H9 (cell line): ENCODE results near the gene RAD23B. TPM values are rescaled to one million over a fixed set of nuclear protein-coding genes. Genes with fewer than 3 reads are reported as not detected.
A peak's percentile ranks its signal among the peaks of the same experiment; 100 is the strongest.

Experiments
- DNase-seq: peaks from one replicate; pipeline ENCODE4 v3.0.0-alpha.2; 2017
- H2AFZ ChIP-seq: one replicate; pipeline ENCODE4 v1.6.1; 2013; ENCODE audit warnings: mild to moderate bottlenecking, low read length, control low read depth, moderate library complexity
- H2AK5ac ChIP-seq: 2 replicates; pipeline ENCODE4 v1.6.1; 2013; ENCODE audit warnings: low read length, control low read depth, mixed read lengths; ENCODE audit not compliant: insufficient read length
- H2BK120ac ChIP-seq: one replicate; pipeline ENCODE4 v1.6.1; 2013; ENCODE audit warnings: low read depth, mild to moderate bottlenecking, low read length, control low read depth, inconsistent platforms; ENCODE audit not compliant: poor library complexity, severe bottlenecking
- H2BK12ac ChIP-seq: 2 replicates; pipeline ENCODE4 v1.6.1; 2013; ENCODE audit warnings: low read length, control low read depth, mixed read lengths, low read depth; ENCODE audit not compliant: insufficient read length
- H2BK15ac ChIP-seq: 2 replicates; pipeline ENCODE4 v1.6.1; 2013; ENCODE audit warnings: low read depth, low read length, control low read depth
- H2BK20ac ChIP-seq: one replicate; pipeline ENCODE4 v1.6.1; 2013; ENCODE audit warnings: low read depth, mild to moderate bottlenecking, low read length, control low read depth, inconsistent platforms; ENCODE audit not compliant: poor library complexity, severe bottlenecking
- H2BK5ac ChIP-seq: 2 replicates; pipeline ENCODE4 v1.6.1; 2013; ENCODE audit warnings: low read length, control low read depth, mixed read lengths; ENCODE audit not compliant: insufficient read length
- H3K14ac ChIP-seq: 2 replicates; pipeline ENCODE4 v1.6.1; 2013; ENCODE audit warnings: low read length, control low read depth; ENCODE audit not compliant: insufficient read depth
- H3K18ac ChIP-seq: 2 replicates; pipeline ENCODE4 v1.6.1; 2013; ENCODE audit warnings: low read depth, mild to moderate bottlenecking, mixed read lengths, low read length, control low read depth; ENCODE audit not compliant: insufficient read length
- H3K23ac ChIP-seq: 2 replicates; pipeline ENCODE4 v1.6.1; 2013; ENCODE audit warnings: low read length, control low read depth, mixed read lengths, low read depth; ENCODE audit not compliant: insufficient read length
- H3K23me2 ChIP-seq: 2 replicates; pipeline ENCODE4 v1.6.1; 2013; ENCODE audit warnings: low read depth, mild to moderate bottlenecking, mixed read lengths, low read length, control low read depth; ENCODE audit not compliant: insufficient read length, poor library complexity, severe bottlenecking
- H3K27ac ChIP-seq: 2 replicates; pipeline ENCODE4 v1.5.1; 2013; ENCODE audit warnings: low read length, control low read depth, mixed read lengths, low read depth; ENCODE audit not compliant: insufficient read length
- H3K27me3 ChIP-seq: 2 replicates; pipeline ENCODE4 v1.6.1; 2013; ENCODE audit warnings: low read length, control low read depth, inconsistent platforms; ENCODE audit not compliant: insufficient read depth
- H3K4ac ChIP-seq: 2 replicates; pipeline ENCODE4 v1.6.1; 2013; ENCODE audit warnings: low read depth, mild to moderate bottlenecking, control low read depth, inconsistent platforms, low read length, moderate library complexity
- H3K4me1 ChIP-seq: 2 replicates; pipeline ENCODE4 v1.6.1; 2013; ENCODE audit warnings: low read length, control low read depth, inconsistent platforms; ENCODE audit not compliant: insufficient read depth
- H3K4me2 ChIP-seq: 2 replicates; pipeline ENCODE4 v1.6.1; 2013; ENCODE audit warnings: low read length, control low read depth, mixed read lengths; ENCODE audit not compliant: insufficient read length, insufficient read depth
- H3K56ac ChIP-seq: 2 replicates; pipeline ENCODE4 v1.6.1; 2013; ENCODE audit warnings: low read depth, mild to moderate bottlenecking, mixed read lengths, low read length, control low read depth; ENCODE audit not compliant: insufficient read length
- H3K79me1 ChIP-seq: 2 replicates; pipeline ENCODE4 v1.6.1; 2013; ENCODE audit warnings: low read depth, mild to moderate bottlenecking, moderate library complexity, low read length, control low read depth, inconsistent platforms; ENCODE audit not compliant: insufficient read depth, poor library complexity, severe bottlenecking
- H3K79me2 ChIP-seq: 2 replicates; pipeline ENCODE4 v1.6.1; 2013; ENCODE audit warnings: low read length, control low read depth, inconsistent platforms; ENCODE audit not compliant: insufficient read depth
- H3K9ac ChIP-seq: 2 replicates; pipeline ENCODE4 v1.6.1; 2013; ENCODE audit warnings: low read length, control low read depth, mixed read lengths; ENCODE audit not compliant: insufficient read length; ENCODE audit errors: extremely low read depth
- H3K9me3 ChIP-seq: one replicate; pipeline ENCODE4 v1.6.1; 2013; ENCODE audit warnings: low read depth, low read length, inconsistent platforms; ENCODE audit not compliant: control insufficient read depth
- H3T11ph ChIP-seq: one replicate; pipeline ENCODE4 v1.6.1; 2013; ENCODE audit warnings: mild to moderate bottlenecking, low read length, control low read depth, inconsistent platforms
- H4K20me1 ChIP-seq: one replicate; pipeline ENCODE4 v1.6.1; 2013; ENCODE audit not compliant: control insufficient read depth, insufficient read length, insufficient read depth
- H4K5ac ChIP-seq: 2 replicates; pipeline ENCODE4 v1.6.1; 2013; ENCODE audit warnings: low read depth, mild to moderate bottlenecking, mixed read lengths, low read length, control low read depth; ENCODE audit not compliant: insufficient read length
- H4K8ac ChIP-seq: replicated peaks from 2 replicates; pipeline ENCODE4 v1.6.1; 2013; ENCODE audit warnings: low read length, control low read depth, mixed read lengths, low read depth; ENCODE audit not compliant: insufficient read length
- H4K91ac ChIP-seq: 2 replicates; pipeline ENCODE4 v1.6.1; 2013; ENCODE audit warnings: low read depth, mild to moderate bottlenecking, moderate library complexity, mixed read lengths, low read length, control low read depth; ENCODE audit not compliant: insufficient read length
- H3K27ac Mint-ChIP-seq, 3 experiments: 2 replicates in 2 of 3; 3 replicates in 1 of 3; pipeline ENCODE4 v1.8.0; 2020 to 2021; ENCODE audit warnings: mixed read lengths in 3 of 3, mild to moderate bottlenecking in 1 of 3, moderate library complexity in 1 of 3
- H3K27me3 Mint-ChIP-seq: 2 replicates; pipeline ENCODE4 v1.8.0; 2021; ENCODE audit warnings: low read depth, mild to moderate bottlenecking, moderate library complexity, mixed read lengths
- H3K36me3 Mint-ChIP-seq, 3 experiments: 2 replicates in 2 of 3; 3 replicates in 1 of 3; pipeline ENCODE4 v1.8.0; 2020 to 2021; ENCODE audit warnings: low read depth in 3 of 3, mixed read lengths in 3 of 3; ENCODE audit not compliant: insufficient read depth in 1 of 3
- H3K4me1 Mint-ChIP-seq, 2 experiments: 2 replicates each; pipeline ENCODE4 v1.8.0; 2020; ENCODE audit warnings: mixed read lengths in 2 of 2
- H3K4me3 Mint-ChIP-seq, 2 experiments: 2 replicates in 1 of 2; 3 replicates in 1 of 2; pipeline ENCODE4 v1.8.0; 2020 to 2021; ENCODE audit warnings: mild to moderate bottlenecking in 2 of 2, mixed read lengths in 2 of 2, moderate library complexity in 1 of 2
- H3K9me3 Mint-ChIP-seq, 2 experiments: 2 replicates in 1 of 2; 3 replicates in 1 of 2; pipeline ENCODE4 v1.8.0; 2020; ENCODE audit warnings: mild to moderate bottlenecking in 2 of 2, mixed read lengths in 2 of 2, moderate library complexity in 1 of 2
- CTCF ChIP-seq: fragments of 200-600 bp; sonication (generic); conservative IDR thresholded peaks from 3 replicates; pipeline ENCODE4 v1.8.0; 2021; ENCODE audit warnings: antibody characterized with exemption, mild to moderate bottlenecking
- WGBS: extraction: QIAGEN DNeasy Blood & Tissue Kit; methylation state at CpG from one replicate; pipeline ENCODE4 v1.1.7; 2013; ENCODE audit warnings: missing lambda C conversion rate, low lambda C conversion rate, mixed read lengths; ENCODE audit not compliant: insufficient read length; ENCODE audit errors: extremely low coverage; 5-methylcytosine and 5-hydroxymethylcytosine counted together
- total RNA-seq: library from RNA; stranded (reverse); gene quantifications from 2 replicates; pipeline ENCODE4 v1.2.1, GENCODE V29; 2021

Gene RAD23B
- total RNA-seq, 1 experiment from 2014 or later = 154 TPM

GRCh38 chr9:107246259-107247254 lies 36.5 kb upstream of the RAD23B start:
- Histone ChIP-seq H4K20me1 (no peaks in the 10 kb centered on the region), H2BK15ac (no peak overlapping the region), H3K27ac (no peak overlapping the region), H3K9me3 (no peaks in the 10 kb centered on the region), H3K27me3 (no peaks in the 10 kb centered on the region), H3K14ac (no peak overlapping the region), H3K4me1 (peaks cover 9% of the 10 kb centered on the region; the same call in 1 of the 2 replicates), H3K56ac (no peak overlapping the region), H3K79me1 (no peaks in the 10 kb centered on the region), H2AFZ (no peak overlapping the region), H2BK12ac (no peak overlapping the region), H2BK20ac (no peak overlapping the region), H3K4ac (no peak overlapping the region), H4K8ac (no peak overlapping the region), H3K79me2 (no peaks in the 10 kb centered on the region), H2BK120ac (no peak overlapping the region), H3K23me2 (no peaks in the 10 kb centered on the region), H4K5ac (no peak overlapping the region), H4K91ac (no peak overlapping the region), H3K23ac (no peak overlapping the region), H3T11ph (no peak overlapping the region), H2BK5ac (no peak overlapping the region), H3K4me2 (no peak overlapping the region), H2AK5ac (no peak overlapping the region), H3K9ac (no peak overlapping the region), H3K18ac (no peak overlapping the region)
- no peaks in the 10 kb centered on the region for H3K9me3 Mint-ChIP-seq
- no CpG with 5 or more reads among the region's 5 CpGs for WGBS
- H3K4me3 Mint-ChIP-seq = no peak overlapping the region
- H3K27ac Mint-ChIP-seq = no peak overlapping the region
- peak; percentile 60 for TF ChIP-seq CTCF
- H3K27me3 Mint-ChIP-seq = no peaks in the 10 kb centered on the region
- H3K4me1 Mint-ChIP-seq = peaks cover 33 to 40% of the 10 kb centered on the region in 2 experiments
- H3K36me3 Mint-ChIP-seq = no peaks in the 10 kb centered on the region
- DNase-seq = peak; percentile 69
